IPS-NIHi11 (cell line): Measurements from ENCODE around the gene CTNNA3.
"Not testable (repeated sequence)": the region's sequence is repeated elsewhere in the genome, so short reads cannot be mapped to it uniquely, and the experiment has no call there.

Experiments used
- DNase-seq: peaks from one replicate; pipeline ENCODE4 v3.0.0; 2012; ENCODE audit warnings: mixed read lengths, low spot score

Gene CTNNA3

GRCh38 chr10:67246066-67246555 lies 449.9 kb downstream of the CTNNA3 start:
- no peak for DNase-seq

DNA sequence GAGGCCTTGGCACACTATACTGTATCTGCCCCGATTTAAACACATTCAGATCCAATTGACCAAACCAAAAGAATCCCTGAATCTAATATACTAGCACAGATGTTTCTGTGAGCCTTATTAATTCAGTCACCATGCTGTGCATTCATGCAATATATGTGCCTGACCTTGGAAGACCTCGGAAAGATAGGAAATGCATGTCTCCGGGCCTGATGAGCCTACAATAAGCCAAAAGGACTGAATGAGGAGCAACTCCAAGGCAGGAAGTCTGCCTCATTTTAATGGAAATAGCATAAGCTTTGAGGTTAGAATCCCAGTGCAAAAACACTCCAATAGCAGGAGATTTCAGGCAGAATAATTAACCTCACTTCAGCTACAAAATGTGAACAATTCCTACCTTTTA lies 453.5 kb downstream of the CTNNA3 start:
- DNase-seq, result peak; percentile 18

- no peak for DNase-seq
These were observed 454.5 kb downstream of the CTNNA3 start for GRCh38 chr10:67241451-67241850.

DNA sequence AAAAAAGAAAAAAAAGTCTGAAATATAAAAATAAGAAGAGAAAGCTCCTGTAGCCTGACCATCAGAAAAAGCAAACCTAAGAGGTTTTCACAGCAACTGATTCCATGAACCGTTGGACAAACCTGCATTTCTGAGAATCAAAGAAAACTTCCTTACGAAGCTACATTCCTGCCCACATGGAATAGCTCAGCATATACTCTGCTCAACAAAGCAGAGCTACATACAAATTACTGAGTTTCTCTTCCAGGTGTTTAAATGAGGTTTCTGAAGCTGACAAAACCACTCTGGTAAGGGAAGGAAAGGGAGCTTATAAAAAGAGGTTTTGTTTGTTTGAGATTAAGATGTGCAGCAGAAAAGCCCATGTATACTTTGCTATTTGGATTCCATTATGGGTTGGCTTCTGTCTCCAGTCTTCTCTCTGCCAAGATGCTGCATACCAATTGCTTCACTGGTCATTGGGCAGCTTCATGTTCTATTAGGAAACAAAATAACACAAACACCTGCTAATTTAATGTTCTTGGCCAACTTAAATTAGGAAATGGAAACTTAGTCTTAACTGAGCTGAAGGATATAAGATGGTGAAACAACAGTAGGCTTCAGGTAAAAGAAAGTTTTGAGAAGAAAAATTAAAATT lies 456.0 kb downstream of the CTNNA3 start:
- no peak for DNase-seq

DNA sequence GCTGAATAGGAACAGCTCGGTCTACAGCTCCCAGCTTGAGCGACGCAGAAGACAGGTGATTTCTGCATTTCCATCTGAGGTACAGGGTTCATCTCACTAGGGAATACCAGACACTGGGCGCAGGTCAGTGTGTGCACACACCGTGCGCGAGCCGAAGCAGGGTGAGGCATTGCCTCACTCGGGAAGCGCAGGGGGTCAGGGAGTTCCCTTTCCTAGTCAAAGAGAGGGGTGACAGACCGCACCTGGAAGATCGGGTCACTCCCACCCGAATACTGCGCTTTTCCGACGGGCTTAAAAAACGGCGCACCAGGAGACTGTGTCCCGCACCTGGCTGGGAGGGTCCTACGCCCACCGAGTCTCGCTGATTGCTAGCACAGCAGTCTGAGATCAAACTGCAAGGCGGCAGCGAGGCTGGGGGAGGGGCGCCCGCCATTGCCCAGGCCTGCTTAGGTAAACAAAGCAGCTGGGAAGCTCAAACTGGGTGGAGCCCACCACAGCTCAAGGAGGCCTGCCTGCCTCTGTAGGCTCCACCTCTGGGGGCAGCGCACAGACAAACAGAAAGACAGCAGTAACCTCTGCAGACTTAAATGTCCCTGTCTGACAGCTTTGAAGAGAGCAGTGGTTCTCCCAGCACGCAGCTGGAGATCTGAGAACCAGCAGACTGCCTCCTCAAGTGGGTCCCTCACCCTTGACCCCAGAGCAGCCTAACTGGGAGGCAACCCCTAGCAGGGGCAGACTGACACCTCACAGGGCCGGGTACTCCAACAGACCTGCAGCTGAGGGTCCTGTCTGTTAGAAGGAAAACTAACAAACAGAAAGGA lies 465.1 kb downstream of the CTNNA3 start:
- DNase-seq, result not testable (repeated sequence)

- DNase-seq, result no peak
These were observed 470.8 kb downstream of the CTNNA3 start for GRCh38 chr10:67225226-67225625.

GRCh38 chr10:67224553-67224952 lies 471.4 kb downstream of the CTNNA3 start:
- no peak for DNase-seq

DNA sequence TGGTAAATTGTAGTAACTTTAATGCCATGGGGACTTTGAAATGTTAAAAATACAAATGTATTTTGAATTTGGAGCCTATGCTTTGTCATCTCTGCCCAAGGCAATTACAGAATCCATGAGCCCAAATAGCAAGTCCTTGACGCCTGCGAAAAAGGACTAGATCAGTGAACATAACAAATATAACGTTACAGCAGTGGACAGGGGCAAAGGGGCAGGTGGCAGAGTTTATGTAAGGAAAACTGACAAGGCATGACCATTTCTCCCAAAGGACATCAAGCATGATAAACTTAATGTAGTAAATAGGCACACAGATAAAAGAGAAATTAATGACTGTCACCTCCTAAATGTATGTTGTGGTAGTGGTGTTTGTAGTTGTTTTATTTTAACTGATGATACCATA lies 473.1 kb downstream of the CTNNA3 start:
- DNase-seq, result no peak

DNA sequence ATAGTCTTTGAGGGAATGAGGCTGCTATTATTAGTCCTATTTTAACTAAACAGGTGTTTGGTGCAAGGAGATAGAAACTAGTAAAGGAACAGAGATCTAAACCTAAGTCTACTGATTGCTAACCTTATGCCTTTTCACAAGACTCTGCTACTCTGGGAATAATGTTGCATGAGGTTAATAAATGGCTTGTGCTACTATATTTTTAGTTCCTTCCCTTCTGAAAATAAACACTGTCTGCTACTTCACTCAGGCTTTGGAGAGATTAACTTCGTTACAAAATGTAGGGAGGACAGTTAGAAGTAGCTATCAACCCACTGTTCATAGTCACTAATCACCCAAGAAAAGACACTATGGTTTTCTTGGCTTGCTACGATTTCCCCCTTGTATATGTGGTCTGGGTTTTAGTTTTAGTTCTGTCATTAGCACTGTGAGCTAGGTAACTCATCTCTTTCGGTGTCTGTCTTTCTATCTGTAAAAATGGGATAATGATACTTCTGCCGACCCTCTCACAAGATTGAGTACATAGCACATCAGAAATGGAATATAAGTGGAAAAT lies 474.0 kb downstream of the CTNNA3 start:
- DNase-seq, result no peak

- DNase-seq, result no peak
These were observed 484.3 kb downstream of the CTNNA3 start for GRCh38 chr10:67211680-67212079.

DNA sequence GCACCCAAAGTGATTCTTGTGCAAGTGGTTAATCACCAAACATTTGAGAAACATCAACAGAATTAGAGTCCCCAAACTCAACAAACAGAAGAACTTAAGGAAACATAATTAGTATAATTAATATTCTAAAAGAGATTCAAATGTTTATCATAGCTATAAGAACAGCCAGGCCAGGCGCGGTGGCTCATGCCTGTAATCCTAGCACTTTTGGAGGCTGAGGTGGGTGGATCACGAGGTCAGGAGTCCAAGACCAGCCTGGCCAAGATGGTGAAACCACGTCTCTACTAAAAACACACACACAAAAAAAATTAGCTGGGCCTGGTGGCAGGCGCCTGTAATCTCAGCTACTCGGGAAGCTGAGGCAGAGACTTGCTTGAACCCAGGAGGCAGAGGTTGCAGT lies 488.1 kb downstream of the CTNNA3 start:
- not testable (repeated sequence) for DNase-seq

GRCh38 chr10:67200913-67201564 lies 495.0 kb downstream of the CTNNA3 start:
- DNase-seq, result no peak

- no peak for DNase-seq
These were observed 520.6 kb downstream of the CTNNA3 start for GRCh38 chr10:67175354-67175753.

DNA sequence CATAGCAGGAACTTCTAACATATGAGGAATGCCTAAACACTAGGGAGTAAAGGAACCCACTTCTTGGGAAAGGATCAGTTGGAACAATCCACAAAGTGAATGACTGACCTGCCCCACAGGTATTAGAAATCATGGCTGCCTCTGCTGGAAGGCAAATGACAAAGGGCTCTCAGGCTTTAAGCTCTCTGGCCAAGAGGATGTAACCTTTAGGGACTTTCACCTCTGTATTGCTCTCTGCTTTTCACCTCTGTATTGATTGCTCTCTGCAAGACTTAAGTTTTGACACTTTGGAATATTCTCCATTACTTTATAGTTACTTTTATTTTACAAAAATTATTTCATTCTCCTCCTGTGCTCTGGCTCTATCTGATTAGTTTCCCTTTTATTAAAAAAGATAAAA lies 522.2 kb downstream of the CTNNA3 start:
- DNase-seq, result no peak

- DNase-seq, result no peak
These were observed 524.0 kb downstream of the CTNNA3 start for GRCh38 chr10:67171970-67172369.

GRCh38 chr10:67156239-67156638 lies 539.8 kb downstream of the CTNNA3 start:
- DNase-seq, result no peak

DNA sequence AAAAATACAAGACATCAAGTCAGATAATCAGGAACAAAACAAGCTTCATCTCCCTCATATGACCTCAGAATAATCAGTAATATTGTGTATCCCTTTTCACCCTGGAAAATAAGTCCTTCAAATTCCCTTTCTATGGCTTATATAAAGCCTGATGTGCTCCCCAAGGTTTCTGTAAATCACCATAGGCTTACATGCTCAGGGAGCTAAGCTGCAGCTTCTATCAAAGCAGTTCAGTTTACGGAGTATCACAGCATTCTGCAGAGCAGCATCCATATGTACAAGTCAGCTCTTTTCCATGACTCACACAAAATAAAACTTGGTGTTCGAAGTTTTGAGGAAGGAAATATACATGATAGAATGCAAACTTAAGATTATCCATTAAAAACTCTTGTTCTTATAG lies 544.5 kb downstream of the CTNNA3 start:
- DNase-seq, result no peak

GRCh38 chr10:67144530-67144929 lies 551.5 kb downstream of the CTNNA3 start:
- no peak for DNase-seq

GRCh38 chr10:67141300-67141699 lies 554.7 kb downstream of the CTNNA3 start:
- no peak for DNase-seq

DNA sequence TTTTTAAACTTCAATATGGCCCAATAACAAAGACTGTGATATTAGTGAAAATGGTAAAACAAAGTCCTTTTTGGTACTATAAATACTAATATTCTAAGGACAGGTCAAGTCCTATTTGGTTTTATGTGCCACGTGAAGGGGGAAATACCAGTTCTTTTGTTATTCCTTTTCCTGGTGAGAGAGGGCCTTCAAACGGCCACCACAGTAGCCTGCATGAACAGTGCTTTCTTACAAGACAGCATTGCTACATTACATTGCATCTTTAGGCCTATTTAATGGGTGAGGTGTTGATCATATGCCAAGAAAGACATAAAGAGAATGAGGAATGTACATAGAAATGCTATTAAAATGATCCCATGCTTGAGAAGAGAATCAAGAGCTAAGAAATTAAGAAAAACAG lies 555.4 kb downstream of the CTNNA3 start:
- peak; percentile 18 for DNase-seq

GRCh38 chr10:67127441-67127840 lies 568.6 kb downstream of the CTNNA3 start:
- no peak for DNase-seq

- no peak for DNase-seq
These were observed 576.3 kb downstream of the CTNNA3 start for GRCh38 chr10:67119651-67120050.

DNA sequence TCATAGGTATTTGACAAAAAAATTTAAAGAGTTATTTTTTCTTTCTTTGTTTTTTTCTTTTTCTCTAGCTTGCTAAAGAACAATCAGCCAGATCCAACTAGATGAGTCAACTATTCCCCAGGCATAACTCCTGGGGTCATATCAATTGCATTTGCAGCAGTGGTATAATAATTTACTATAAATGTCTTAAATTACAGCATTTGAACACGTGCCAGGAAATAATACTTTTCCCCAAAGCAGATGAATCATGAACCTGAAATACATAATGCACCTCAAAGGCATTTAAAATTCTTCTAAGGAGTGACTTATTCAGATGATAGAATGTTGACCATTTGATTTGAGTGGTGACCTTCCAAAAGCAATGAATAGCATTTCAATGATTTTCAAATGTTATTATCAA lies 580.0 kb downstream of the CTNNA3 start:
- no peak for DNase-seq
